ENCODE measurements around the gene CNTNAP2.

The CNTNAP2 gene

DNA sequence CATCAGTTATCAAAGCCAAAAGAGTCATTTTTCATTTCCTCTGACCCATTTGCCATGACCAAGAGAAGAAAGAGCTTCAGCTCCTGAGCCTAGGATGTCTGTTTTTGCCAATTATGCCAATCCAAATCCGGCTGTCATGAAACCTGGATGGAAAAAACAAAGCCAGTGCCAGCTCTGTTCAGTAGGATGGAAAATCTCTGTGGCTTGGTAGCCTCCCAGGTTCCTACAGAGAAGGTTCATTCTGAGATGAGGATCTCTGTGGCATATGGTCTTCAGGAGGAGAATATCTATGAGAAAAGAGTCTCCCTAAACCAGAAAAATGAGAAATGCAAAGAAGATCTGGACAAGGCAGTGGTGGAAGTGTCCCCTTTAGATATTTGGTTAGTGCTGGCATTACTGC is 475.4 kb downstream of the CNTNAP2 start:
- no peak for DNase-seq (ENCODE audit: low read depth)

DNA sequence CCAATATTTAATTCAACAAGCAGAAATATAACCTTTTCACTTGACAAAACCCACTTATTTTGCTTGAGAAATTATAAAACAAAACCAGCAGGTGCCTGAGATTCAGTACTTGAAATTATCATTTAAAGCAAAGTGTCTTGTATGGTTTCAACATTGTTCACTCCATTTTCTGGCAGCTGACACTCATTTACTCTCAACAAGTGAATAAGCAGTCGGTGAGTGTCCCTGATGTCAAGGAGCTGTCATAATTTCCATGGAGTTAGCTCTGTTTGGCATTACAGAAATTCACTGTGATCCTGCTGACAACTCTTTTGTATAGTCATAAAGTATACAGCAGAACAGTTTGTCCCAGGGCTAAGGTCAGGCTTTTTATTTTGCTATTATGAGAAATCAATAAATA is 490.0 kb downstream of the CNTNAP2 start:
- no peak for DNase-seq (ENCODE audit: low read depth)

DNA sequence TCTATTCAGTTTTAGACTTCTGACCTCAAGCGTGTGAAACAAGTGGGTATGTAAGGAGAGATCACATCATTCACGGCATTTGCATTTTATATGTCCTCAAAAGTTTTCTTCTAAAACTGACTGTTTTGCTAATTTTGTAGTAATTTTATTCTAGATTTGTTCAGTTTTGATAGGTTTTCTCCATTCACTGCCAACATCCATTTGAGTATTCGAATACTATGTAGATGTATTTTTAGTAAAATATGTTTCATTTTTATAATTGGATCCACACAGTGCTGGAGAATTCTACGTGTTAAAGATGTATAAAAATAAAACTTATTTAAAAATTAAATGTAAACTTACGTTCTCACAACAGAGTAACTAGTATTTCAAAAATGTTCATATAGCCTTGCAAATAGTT is 503.0 kb downstream of the CNTNAP2 start:
- no peak for DNase-seq (ENCODE audit: low read depth)

- DNase-seq (ENCODE audit: low read depth), result no peak
Measured at GRCh38 chr7:146626912-146627311, 510.3 kb downstream of the CNTNAP2 start.

GRCh38 chr7:146635205-146636032 is 518.8 kb downstream of the CNTNAP2 start:
- no peak for DNase-seq (ENCODE audit: low read depth)

GRCh38 chr7:146636033-146636356 is 519.4 kb downstream of the CNTNAP2 start:
- no peak for DNase-seq (ENCODE audit: low read depth)

GRCh38 chr7:146636581-146636980 is 520.0 kb downstream of the CNTNAP2 start:
- DNase-seq (ENCODE audit: low read depth), result no peak

DNA sequence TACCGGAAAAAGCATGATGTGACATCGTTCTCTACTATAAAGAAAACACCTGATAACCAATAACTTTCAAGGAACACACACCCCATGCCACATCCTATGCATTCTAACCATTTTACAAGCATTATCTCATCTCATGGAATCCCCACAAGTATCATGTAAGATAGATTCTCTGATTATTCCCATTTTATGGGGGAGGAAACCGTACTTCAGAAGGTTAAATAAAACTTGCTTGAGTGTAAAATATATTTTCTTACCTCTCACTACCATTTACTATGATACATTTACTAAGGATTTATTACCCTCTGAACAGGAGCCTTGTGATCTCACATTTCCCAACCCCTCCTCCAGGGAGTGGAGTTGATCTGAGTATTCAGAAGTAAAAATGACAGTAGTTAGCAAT is 522.7 kb downstream of the CNTNAP2 start:
- DNase-seq (ENCODE audit: low read depth), result no peak

- DNase-seq (ENCODE audit: low read depth), result no peak
Measured at GRCh38 chr7:146641491-146641890, 524.9 kb downstream of the CNTNAP2 start.

DNA sequence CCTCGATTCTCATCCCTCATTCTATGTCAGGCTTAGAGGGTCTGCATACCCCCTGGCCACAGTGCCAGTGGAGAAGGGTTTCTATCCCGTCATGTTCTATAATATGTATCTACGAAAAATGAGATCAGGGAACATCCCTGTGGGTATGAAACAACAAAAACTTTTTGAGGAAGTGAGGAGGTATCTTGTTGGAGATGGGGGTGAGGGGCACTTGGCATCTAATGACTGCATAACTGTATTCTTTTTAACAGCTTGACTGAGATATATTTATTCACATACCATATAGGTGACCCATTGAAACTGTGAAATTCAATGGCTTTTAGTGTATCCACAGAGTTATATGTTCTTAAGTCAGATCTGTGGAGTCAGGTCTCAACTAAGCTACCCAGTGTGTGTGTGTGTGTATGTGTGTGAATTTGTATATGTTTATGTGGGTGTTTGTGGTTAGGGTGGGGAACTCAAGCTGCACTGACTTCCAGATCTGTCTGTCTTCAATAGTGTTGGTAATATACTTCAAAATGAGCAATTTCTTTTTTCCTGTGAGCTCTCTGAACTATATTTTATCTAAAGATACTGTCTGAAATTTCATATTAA is 528.9 kb downstream of the CNTNAP2 start:
- DNase-seq (ENCODE audit: low read depth), result no peak

- DNase-seq (ENCODE audit: low read depth), result no peak
Measured at GRCh38 chr7:146647445-146647844, 530.8 kb downstream of the CNTNAP2 start.

- DNase-seq (ENCODE audit: low read depth), result no peak
Measured at GRCh38 chr7:146652176-146652575, 535.6 kb downstream of the CNTNAP2 start.

DNA sequence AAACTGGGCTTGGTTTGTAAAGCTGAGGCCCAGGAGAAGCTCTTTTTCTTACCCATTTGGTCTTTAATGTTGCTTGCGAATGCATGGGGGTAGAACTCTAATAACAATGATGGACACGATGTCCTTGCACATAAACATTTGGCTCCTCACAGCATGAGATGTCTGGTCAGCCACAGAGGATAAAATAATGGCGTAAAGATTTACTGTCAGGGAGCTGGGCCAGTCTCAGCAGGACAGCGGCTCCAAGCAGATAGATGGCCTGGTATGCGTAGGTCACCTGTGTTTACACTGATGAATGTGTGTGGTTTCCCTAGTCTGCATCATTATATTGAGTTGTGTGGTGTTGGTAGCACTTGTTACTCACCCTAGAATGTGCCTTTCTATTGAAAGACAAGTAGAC is 537.4 kb downstream of the CNTNAP2 start:
- DNase-seq (ENCODE audit: low read depth), result no peak

- DNase-seq (ENCODE audit: low read depth), result no peak
Measured at GRCh38 chr7:146655928-146656797, 539.6 kb downstream of the CNTNAP2 start.

DNA sequence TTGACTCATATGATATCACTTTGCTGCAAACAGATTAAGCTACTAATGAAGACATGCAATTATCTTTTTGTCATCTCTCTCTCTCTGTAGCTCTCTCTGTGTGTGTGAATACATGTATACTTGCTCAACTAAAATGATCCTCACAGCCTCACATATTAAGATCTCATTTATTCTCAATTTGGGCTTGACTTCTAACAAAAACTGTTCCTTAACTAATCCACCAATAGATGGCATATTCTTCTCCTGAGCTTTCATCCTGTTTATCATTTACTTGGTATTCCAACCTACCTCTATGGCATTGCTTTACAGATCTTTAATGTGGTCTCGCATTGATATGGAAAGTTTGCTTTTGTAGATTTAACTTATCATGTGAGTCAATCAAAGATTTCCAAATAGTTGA is 540.4 kb downstream of the CNTNAP2 start:
- no peak for DNase-seq (ENCODE audit: low read depth)

DNA sequence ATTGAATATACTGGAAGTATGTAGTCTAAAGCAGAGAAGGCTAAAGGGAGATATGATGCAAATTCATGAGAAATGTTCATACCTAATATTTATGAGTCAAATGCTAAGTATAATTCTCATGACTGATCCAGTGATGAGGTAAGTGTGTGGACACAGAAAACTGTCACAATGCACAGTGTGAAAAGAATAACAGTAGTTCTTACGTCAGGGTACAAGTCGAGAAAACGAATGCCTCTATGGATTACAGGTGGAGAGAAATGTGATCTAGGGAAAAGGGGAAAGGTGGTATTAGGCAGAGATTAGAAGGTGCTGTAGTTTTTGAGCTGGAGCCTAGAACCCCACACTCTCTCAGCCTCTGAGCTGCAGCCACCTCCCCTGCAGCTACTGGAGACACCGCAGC is 542.0 kb downstream of the CNTNAP2 start:
- DNase-seq (ENCODE audit: low read depth), result no peak

GRCh38 chr7:146659732-146660131 is 543.1 kb downstream of the CNTNAP2 start:
- no peak for DNase-seq (ENCODE audit: low read depth)

DNA sequence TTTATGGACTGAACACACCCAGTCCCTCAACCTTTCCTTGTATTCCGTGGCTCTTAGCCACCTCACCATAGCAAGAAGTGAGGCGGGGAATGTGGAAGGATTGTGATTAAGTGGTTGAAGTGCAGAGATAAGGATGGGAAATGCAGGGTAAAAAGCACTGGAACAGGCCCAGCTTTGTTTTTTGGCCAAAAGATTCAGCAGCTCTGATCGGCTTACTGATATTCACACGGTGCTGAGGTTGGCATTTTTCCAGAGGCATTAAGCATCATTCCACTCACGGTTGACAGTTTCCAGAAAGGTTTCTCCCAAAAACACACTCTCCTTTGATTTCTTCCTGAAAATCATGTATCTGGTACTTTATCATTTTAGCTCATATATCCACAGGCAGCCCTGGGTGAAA is 544.2 kb downstream of the CNTNAP2 start:
- DNase-seq (ENCODE audit: low read depth), result no peak

DNA sequence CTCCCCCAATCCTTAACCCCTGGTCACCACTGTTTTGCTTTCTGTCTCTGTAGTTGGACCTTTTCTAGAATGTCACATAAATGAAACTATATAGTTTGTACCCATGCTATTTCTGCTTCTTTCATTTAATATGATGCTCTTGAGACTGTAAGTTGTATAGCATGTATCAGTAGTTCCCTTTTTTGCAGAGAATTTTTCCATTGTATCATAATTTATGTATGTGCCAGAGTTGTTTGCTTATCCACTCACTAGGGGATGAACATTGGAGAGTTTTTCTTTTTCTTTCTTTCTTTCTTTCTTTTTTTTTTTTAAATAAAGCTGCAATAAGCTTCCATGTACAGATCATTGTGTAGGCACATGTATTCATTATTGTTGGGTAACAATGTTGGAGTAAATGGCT is 544.8 kb downstream of the CNTNAP2 start:
- no peak for DNase-seq (ENCODE audit: low read depth)

GRCh38 chr7:146661929-146662328 is 545.3 kb downstream of the CNTNAP2 start:
- no peak for DNase-seq (ENCODE audit: low read depth)

DNA sequence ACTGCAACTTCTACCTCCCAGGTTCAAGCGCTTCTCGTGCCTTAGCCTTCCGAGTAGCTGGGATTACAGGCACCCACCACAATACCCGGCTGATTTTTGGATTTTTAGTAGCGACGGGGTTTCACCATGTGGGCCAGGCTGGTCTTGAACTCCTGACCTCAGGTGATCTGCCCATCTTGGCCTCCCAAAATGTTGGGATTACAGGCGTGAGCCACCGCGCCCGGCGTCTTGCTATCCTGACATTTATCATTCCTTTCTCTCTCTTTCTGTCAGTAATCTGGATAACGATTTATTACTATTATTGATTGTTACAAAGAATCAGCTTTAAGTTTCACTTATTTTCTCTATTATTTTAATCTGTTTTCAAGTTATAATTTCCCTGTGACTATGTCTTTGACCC is 548.4 kb downstream of the CNTNAP2 start:
- DNase-seq (ENCODE audit: low read depth), result no peak

- no peak for DNase-seq (ENCODE audit: low read depth)
Measured at GRCh38 chr7:146670532-146670931, 553.9 kb downstream of the CNTNAP2 start.

DNA sequence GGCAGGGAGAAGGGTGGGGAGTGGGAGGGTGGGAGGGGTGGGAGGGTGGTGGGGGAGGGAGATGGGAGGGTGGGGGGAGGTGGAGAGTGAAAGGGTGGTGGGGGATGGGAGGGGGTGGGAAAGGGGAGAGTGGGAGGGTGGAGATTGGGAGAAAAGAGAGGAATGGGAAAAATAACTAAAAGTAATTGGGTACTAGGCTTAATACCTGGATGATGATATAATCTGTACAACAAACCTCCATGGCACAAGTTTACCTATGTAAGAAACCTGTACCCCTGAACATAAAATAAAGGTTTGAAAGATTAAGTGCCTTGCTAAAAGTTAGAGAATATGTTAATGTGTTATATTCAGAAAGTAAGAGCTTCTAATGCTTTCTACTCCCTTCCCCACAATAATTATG is 564.9 kb downstream of the CNTNAP2 start:
- DNase-seq (ENCODE audit: low read depth), result no peak
